HEK293T (cell line): ENCODE data around the gene C9orf40.

Experiments
- CTBP1 ChIP-seq: fragments of 450-650 bp; IDR thresholded peaks from 2 replicates; pipeline ENCODE4 v1.6.1; 2016; ENCODE audit warnings: borderline replicate concordance
- ELF4 ChIP-seq: fragments of 450-650 bp; IDR thresholded peaks from 2 replicates; pipeline ENCODE4 v1.6.1; 2017; ENCODE audit warnings: antibody characterized with exemption
- FOXA1 ChIP-seq: fragments of 450-650 bp; IDR thresholded peaks from 2 replicates; pipeline ENCODE4 v1.6.1; 2016; ENCODE audit warnings: mild to moderate bottlenecking
- FOXK2 ChIP-seq: fragments of 450-650 bp; IDR thresholded peaks from 2 replicates; pipeline ENCODE4 v1.6.1; 2016; ENCODE audit warnings: mild to moderate bottlenecking
- PKNOX1 ChIP-seq: fragments of 450-650 bp; IDR thresholded peaks from 2 replicates; pipeline ENCODE4 v1.6.1; 2016
- SP1 ChIP-seq: fragments of 450-650 bp; IDR thresholded peaks from 2 replicates; pipeline ENCODE4 v1.6.1; 2017
- TARDBP ChIP-seq: fragments of 450-650 bp; IDR thresholded peaks from 2 replicates; pipeline ENCODE4 v1.6.1; 2016
- ZNF384 ChIP-seq: fragments of 450-650 bp; IDR thresholded peaks from 2 replicates; pipeline ENCODE4 v1.6.1; 2016

DNA sequence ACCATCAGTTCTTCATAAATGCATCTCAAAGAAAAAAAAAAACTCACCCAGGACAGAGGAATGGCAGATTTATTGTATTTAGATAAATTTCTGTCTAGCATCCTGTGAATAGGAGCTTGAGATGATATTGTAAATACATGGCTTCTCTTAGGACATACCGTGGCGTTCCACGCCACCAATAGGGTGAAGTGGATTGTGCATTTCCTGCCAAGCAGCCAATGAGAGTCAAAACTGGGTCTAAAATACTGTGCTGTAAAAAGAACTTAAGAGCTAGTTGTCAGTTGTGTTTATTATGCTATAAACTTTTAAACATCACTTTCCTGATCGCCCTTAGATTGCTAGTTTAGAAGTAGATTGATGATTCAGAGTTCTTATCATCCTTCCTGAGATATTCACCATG, 44.0 kb downstream of the C9orf40 start:
- TF ChIP-seq FOXA1 (no peak), TARDBP (no peak), FOXK2 (no peak), ZNF384 (no peak), ELF4 (no peak), SP1 (no peak), CTBP1 (no peak), PKNOX1 (no peak)
